HG02885 (cell line): ENCODE results near the gene SPIC.

ENCODE experiments used
- ATAC-seq: cut with Tn5 transposase; IDR thresholded peaks from one replicate; pipeline ENCODE4 v1.9.1; 2021; ENCODE audit warnings: mild to moderate bottlenecking; ENCODE audit not compliant: unreplicated experiment, poor library complexity

SPIC gene

GRCh38 chr12:101521136-101521535 lies 46.0 kb downstream of the SPIC start:
- ATAC-seq = no peak

GRCh38 chr12:101527682-101528081 lies 52.5 kb downstream of the SPIC start:
- no peak for ATAC-seq

GRCh38 chr12:101536069-101536674 lies 61.0 kb downstream of the SPIC start:
- ATAC-seq = no peak
